Mucosa of stomach (tissue), 1 donor: ENCODE data around the gene FABP6.
A peak's percentile ranks its signal among the peaks of the same experiment; 100 is the strongest.

Experiments used
- H3K27me3 ChIP-seq: one replicate; pipeline ENCODE4 v1.7.0; 2013; ENCODE audit warnings: mild to moderate bottlenecking, low read length; ENCODE audit not compliant: control insufficient read depth, insufficient read depth
- H3K36me3 ChIP-seq: one replicate; pipeline ENCODE4 v1.7.0; 2013; ENCODE audit warnings: low read length; ENCODE audit not compliant: control insufficient read depth, insufficient read depth
- H3K4me1 ChIP-seq: one replicate; pipeline ENCODE4 v1.7.0; 2013; ENCODE audit warnings: mild to moderate bottlenecking, low read length; ENCODE audit not compliant: control insufficient read depth, insufficient read depth
- H3K4me3 ChIP-seq: one replicate; pipeline ENCODE4 v1.7.0; 2013; ENCODE audit warnings: low read length
- H3K9ac ChIP-seq: one replicate; pipeline ENCODE4 v1.7.0; 2013; ENCODE audit warnings: mild to moderate bottlenecking, low read length, moderate library complexity
- H3K9me3 ChIP-seq: one replicate; pipeline ENCODE4 v1.7.0; 2013; ENCODE audit warnings: mild to moderate bottlenecking, low read length, moderate library complexity; ENCODE audit not compliant: control insufficient read depth
- donor health status: Pancreatic carcinoma.

Gene FABP6

GRCh38 chr5:160252916-160253315 is 23.6 kb downstream of the FABP6 start:
- H3K9me3 ChIP-seq, result no peaks in the 10 kb centered on the region
- H3K4me1 ChIP-seq, result no peaks in the 10 kb centered on the region
- no peak overlapping the region for H3K9ac ChIP-seq
- no peak overlapping the region for H3K4me3 ChIP-seq
- no peaks in the 10 kb centered on the region for H3K36me3 ChIP-seq
- no peaks in the 10 kb centered on the region for H3K27me3 ChIP-seq

GRCh38 chr5:160253441-160253840 is 24.1 kb downstream of the FABP6 start:
- Histone ChIP-seq H3K36me3 (no peaks in the 10 kb centered on the region), H3K4me1 (no peaks in the 10 kb centered on the region), H3K27me3 (no peaks in the 10 kb centered on the region), H3K4me3 (no peak overlapping the region), H3K9ac (no peak overlapping the region), H3K9me3 (no peaks in the 10 kb centered on the region)

- H3K27me3 ChIP-seq, result no peaks in the 10 kb centered on the region
- H3K4me3 ChIP-seq, result no peak overlapping the region
- no peaks in the 10 kb centered on the region for H3K4me1 ChIP-seq
- no peaks in the 10 kb centered on the region for H3K36me3 ChIP-seq
- no peaks in the 10 kb centered on the region for H3K9me3 ChIP-seq
- H3K9ac ChIP-seq, result no peak overlapping the region
Measured at GRCh38 chr5:160254706-160255105, 25.4 kb downstream of the FABP6 start.

- Histone ChIP-seq H3K27me3 (no peaks in the 10 kb centered on the region), H3K4me3 (no peak overlapping the region), H3K9me3 (no peaks in the 10 kb centered on the region), H3K9ac (no peak overlapping the region), H3K36me3 (no peaks in the 10 kb centered on the region), H3K4me1 (peaks cover 16% of the 10 kb centered on the region)
Measured at GRCh38 chr5:160259341-160259740, 30.0 kb downstream of the FABP6 start.

GRCh38 chr5:160260006-160260775 is 30.9 kb downstream of the FABP6 start:
- Histone ChIP-seq H3K4me1 (peaks cover 16% of the 10 kb centered on the region), H3K4me3 (no peak overlapping the region), H3K36me3 (no peaks in the 10 kb centered on the region), H3K9me3 (no peaks in the 10 kb centered on the region), H3K9ac (no peak overlapping the region), H3K27me3 (no peaks in the 10 kb centered on the region)

- H3K9me3 ChIP-seq, result no peaks in the 10 kb centered on the region
- no peaks in the 10 kb centered on the region for H3K36me3 ChIP-seq
- peaks cover 16% of the 10 kb centered on the region for H3K4me1 ChIP-seq
- H3K4me3 ChIP-seq, result no peak overlapping the region
- no peaks in the 10 kb centered on the region for H3K27me3 ChIP-seq
- peak overlapping the region; percentile 30 for H3K9ac ChIP-seq
Measured at GRCh38 chr5:160260881-160261815, 31.8 kb downstream of the FABP6 start.

- Histone ChIP-seq H3K9me3 (no peaks in the 10 kb centered on the region), H3K9ac (no peak overlapping the region), H3K27me3 (no peaks in the 10 kb centered on the region), H3K4me3 (no peak overlapping the region), H3K4me1 (peaks cover 16% of the 10 kb centered on the region), H3K36me3 (no peaks in the 10 kb centered on the region)
Measured at GRCh38 chr5:160262151-160263074, 33.1 kb downstream of the FABP6 start.

- Histone ChIP-seq H3K4me3 (no peak overlapping the region), H3K36me3 (no peaks in the 10 kb centered on the region), H3K9ac (no peak overlapping the region), H3K27me3 (no peaks in the 10 kb centered on the region), H3K9me3 (no peaks in the 10 kb centered on the region), H3K4me1 (peaks cover 16% of the 10 kb centered on the region)
Measured at GRCh38 chr5:160263326-160263855, 34.1 kb downstream of the FABP6 start.

- H3K9ac ChIP-seq, result no peak overlapping the region
- peaks cover 7% of the 10 kb centered on the region for H3K4me1 ChIP-seq
- no peaks in the 10 kb centered on the region for H3K36me3 ChIP-seq
- no peaks in the 10 kb centered on the region for H3K27me3 ChIP-seq
- H3K4me3 ChIP-seq, result no peak overlapping the region
- no peaks in the 10 kb centered on the region for H3K9me3 ChIP-seq
Measured at GRCh38 chr5:160266044-160266443, 36.7 kb downstream of the FABP6 start.

- Histone ChIP-seq H3K4me3 (no peak overlapping the region), H3K9me3 (no peaks in the 10 kb centered on the region), H3K36me3 (no peaks in the 10 kb centered on the region), H3K27me3 (no peaks in the 10 kb centered on the region), H3K9ac (no peak overlapping the region), H3K4me1 (peaks cover 4% of the 10 kb centered on the region)
Measured at GRCh38 chr5:160266752-160267345, 37.5 kb downstream of the FABP6 start.

GRCh38 chr5:160268121-160268520 is 38.8 kb downstream of the FABP6 start:
- Histone ChIP-seq H3K36me3 (no peaks in the 10 kb centered on the region), H3K4me1 (peaks cover 4% of the 10 kb centered on the region), H3K4me3 (no peak overlapping the region), H3K27me3 (no peaks in the 10 kb centered on the region), H3K9me3 (no peaks in the 10 kb centered on the region), H3K9ac (no peak overlapping the region)
